Keratinocyte (primary cell): Measurements from ENCODE around the gene ZC3H13.

Experiments
- CTCF ChIP-seq, 3 experiments: IDR thresholded peaks in 1 of 3; conservative IDR thresholded peaks in 1 of 3; optimal IDR thresholded peaks in 1 of 3; 2 replicates in 2 of 3; 3 replicates in 1 of 3; pipeline versions ENCODE3 to v1.5.1; 2011; ENCODE audit warnings: low read length in 3 of 3, mild to moderate bottlenecking in 3 of 3, moderate library complexity in 2 of 3, control low read depth in 1 of 3, inconsistent platforms in 1 of 3; ENCODE audit not compliant: insufficient read depth in 2 of 3; ENCODE audit errors: extremely low read depth in 1 of 3
- EZH2 ChIP-seq: IDR thresholded peaks from one replicate; pipeline ENCODE4 v1.6.1; 2012; ENCODE audit warnings: inconsistent platforms, mild to moderate bottlenecking, low read length, moderate library complexity

GRCh38 chr13:46094478-46094877, 41.9 kb upstream of the ZC3H13 start:
- TF ChIP-seq EZH2 (no peak), CTCF (optimal IDR thresholded peaks at IDR 0.05 in 1 of 3, IDR thresholded peaks at IDR 0.05 in 1 of 3, conservative IDR thresholded peaks at IDR 0.05 in 1 of 3; ENCODE audit: extremely low read depth in 1 of 3, insufficient read depth in 2 of 3, low read length in 3 of 3) (no peak)
